Measurements from ENCODE around the gene TMEM51. TPM values are rescaled to one million over a fixed set of nuclear protein-coding genes. Genes with fewer than 3 reads are reported as not detected.

TMEM51 gene
- total RNA-seq, 1 donor = 0.72 TPM

DNA sequence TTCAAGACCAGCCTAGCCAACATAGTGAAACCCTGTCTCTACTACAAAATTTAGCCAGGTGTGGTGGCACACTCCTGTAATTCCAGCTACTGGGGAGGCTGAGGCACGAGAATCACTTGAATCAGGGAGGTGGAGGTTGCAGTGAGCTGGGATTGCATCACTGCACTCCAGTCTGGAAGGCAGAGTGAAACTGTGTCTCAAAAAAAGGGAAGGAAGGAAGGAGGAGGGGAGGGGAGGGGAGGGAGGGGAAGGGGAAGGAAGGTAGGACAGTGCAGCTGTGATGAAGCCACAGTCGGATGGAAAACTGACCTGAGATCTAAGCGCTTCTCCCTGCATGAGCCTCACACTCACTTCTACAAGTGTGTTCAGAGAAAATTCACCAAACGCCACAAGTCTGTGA is 71.4 kb downstream of the TMEM51 start:
- H3K36me3 ChIP-seq (ENCODE audit: insufficient read depth, low read length) = no peaks in the 10 kb centered on the region
- no peaks in the 10 kb centered on the region for H3K4me1 ChIP-seq (ENCODE audit: insufficient read depth, low read length)
- H3K9me3 ChIP-seq (ENCODE audit: low read depth, low read length) = no peaks in the 10 kb centered on the region
- H3K27ac ChIP-seq (ENCODE audit: low read depth, low read length) = no peak overlapping the region
- no peak overlapping the region for H3K4me2 ChIP-seq (ENCODE audit: insufficient read depth, low read length)
- no peaks in the 10 kb centered on the region for H3K79me2 ChIP-seq (ENCODE audit: insufficient read depth, low read length)
- DNase-seq (ENCODE audit: insufficient read length, low spot score, missing footprints) = no peak
- H3K4me3 ChIP-seq (ENCODE audit: insufficient read depth, low read length) = no peak overlapping the region
- H2AFZ ChIP-seq (ENCODE audit: low read length) = no peak overlapping the region
- TF ChIP-seq, protein P1, sequence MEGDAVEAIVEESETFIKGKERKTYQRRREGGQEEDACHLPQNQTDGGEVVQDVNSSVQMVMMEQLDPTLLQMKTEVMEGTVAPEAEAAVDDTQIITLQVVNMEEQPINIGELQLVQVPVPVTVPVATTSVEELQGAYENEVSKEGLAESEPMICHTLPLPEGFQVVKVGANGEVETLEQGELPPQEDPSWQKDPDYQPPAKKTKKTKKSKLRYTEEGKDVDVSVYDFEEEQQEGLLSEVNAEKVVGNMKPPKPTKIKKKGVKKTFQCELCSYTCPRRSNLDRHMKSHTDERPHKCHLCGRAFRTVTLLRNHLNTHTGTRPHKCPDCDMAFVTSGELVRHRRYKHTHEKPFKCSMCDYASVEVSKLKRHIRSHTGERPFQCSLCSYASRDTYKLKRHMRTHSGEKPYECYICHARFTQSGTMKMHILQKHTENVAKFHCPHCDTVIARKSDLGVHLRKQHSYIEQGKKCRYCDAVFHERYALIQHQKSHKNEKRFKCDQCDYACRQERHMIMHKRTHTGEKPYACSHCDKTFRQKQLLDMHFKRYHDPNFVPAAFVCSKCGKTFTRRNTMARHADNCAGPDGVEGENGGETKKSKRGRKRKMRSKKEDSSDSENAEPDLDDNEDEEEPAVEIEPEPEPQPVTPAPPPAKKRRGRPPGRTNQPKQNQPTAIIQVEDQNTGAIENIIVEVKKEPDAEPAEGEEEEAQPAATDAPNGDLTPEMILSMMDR (IDR thresholded peaks at IDR 0.05; ENCODE audit: extremely low read depth, low read depth, low read length) = no peak
- no peaks in the 10 kb centered on the region for H4K20me1 ChIP-seq (ENCODE audit: insufficient read depth, low read length)
- no peaks in the 10 kb centered on the region for H3K27me3 ChIP-seq (ENCODE audit: insufficient read depth, low read length)

DNA sequence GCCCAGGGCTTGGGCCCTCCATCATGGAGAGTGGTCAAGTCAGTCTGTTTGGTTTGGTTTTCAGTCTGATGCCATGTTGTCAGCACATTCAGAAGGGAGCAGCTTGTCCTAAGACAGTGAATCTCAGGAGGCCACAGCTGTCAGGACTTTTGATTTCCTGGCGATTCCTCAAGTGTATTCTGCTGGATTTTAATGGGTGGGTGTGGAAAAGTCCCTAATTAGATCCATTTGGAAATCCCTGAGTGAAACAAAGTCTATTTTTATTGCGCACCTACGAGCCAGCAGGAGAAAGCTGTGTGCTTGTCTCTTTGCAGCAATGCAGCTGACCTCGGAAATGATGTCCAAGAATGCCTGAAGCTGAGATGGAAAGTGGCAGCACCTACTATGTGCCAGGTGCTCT is 71.9 kb downstream of the TMEM51 start:
- Histone ChIP-seq H3K4me2 (ENCODE audit: insufficient read depth, low read length) (no peak overlapping the region), H2AFZ (ENCODE audit: low read length) (no peak overlapping the region), H3K4me1 (ENCODE audit: insufficient read depth, low read length) (no peaks in the 10 kb centered on the region), H3K79me2 (ENCODE audit: insufficient read depth, low read length) (no peaks in the 10 kb centered on the region), H3K9me3 (ENCODE audit: low read depth, low read length) (no peaks in the 10 kb centered on the region), H4K20me1 (ENCODE audit: insufficient read depth, low read length) (no peaks in the 10 kb centered on the region), H3K4me3 (ENCODE audit: insufficient read depth, low read length) (no peak overlapping the region), H3K36me3 (ENCODE audit: insufficient read depth, low read length) (no peaks in the 10 kb centered on the region), H3K27me3 (ENCODE audit: insufficient read depth, low read length) (no peaks in the 10 kb centered on the region), H3K27ac (ENCODE audit: low read depth, low read length) (no peak overlapping the region)
- TF ChIP-seq, protein P1 (IDR thresholded peaks at IDR 0.05; ENCODE audit: extremely low read depth, low read depth, low read length) = no peak
- no peak for DNase-seq (ENCODE audit: insufficient read length, low spot score, missing footprints)

DNA sequence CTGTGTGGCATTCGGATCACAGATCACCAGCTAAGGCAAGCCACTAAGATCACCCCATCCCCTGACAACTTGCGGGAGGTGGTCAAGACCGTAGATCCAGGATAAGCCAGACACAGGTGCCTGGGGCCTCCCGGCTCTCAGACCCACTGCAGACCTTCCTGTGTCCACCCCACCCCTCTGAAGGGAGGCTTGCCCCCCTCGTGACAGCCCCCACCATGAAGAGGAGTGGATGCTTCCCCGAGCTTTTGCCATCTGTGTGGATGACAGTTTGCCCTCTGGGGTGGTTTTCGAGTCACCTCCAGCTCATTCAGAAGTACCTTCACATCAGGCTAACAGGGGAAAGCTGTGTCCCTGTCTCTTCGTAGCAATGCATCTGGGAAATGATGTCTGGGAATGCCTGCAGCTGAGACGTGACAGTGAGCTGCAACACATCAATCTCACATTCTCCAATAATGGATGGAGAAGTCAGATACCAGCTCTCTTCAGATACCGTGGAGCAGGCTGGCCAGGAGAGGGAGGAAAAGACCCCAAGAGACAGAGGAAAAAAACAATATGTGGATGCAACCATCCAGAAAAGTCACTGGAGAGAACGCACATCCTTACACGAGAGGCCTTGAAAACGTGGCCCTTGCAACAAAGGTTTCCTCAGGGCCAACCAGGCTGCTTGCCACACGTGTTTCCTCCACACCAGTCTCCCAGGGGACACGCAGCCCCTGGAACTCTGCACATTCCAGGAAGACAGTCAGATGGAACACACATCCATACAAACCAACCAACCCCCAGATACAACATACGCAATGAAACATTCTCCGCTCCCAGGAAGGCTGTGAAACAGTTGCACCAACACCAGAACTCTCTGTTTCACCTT is 73.1 kb downstream of the TMEM51 start:
- no peak overlapping the region for H3K4me3 ChIP-seq (ENCODE audit: insufficient read depth, low read length)
- H2AFZ ChIP-seq (ENCODE audit: low read length) = no peak overlapping the region
- no peaks in the 10 kb centered on the region for H3K27me3 ChIP-seq (ENCODE audit: insufficient read depth, low read length)
- H3K79me2 ChIP-seq (ENCODE audit: insufficient read depth, low read length) = no peaks in the 10 kb centered on the region
- H3K9me3 ChIP-seq (ENCODE audit: low read depth, low read length) = no peaks in the 10 kb centered on the region
- no peak overlapping the region for H3K4me2 ChIP-seq (ENCODE audit: insufficient read depth, low read length)
- TF ChIP-seq, protein P1 (IDR thresholded peaks at IDR 0.05; ENCODE audit: extremely low read depth, low read depth, low read length) = no peak
- H3K36me3 ChIP-seq (ENCODE audit: insufficient read depth, low read length) = no peaks in the 10 kb centered on the region
- DNase-seq (ENCODE audit: insufficient read length, low spot score, missing footprints) = no peak
- no peak overlapping the region for H3K27ac ChIP-seq (ENCODE audit: low read depth, low read length)
- no peaks in the 10 kb centered on the region for H4K20me1 ChIP-seq (ENCODE audit: insufficient read depth, low read length)
- H3K4me1 ChIP-seq (ENCODE audit: insufficient read depth, low read length) = no peaks in the 10 kb centered on the region

DNA sequence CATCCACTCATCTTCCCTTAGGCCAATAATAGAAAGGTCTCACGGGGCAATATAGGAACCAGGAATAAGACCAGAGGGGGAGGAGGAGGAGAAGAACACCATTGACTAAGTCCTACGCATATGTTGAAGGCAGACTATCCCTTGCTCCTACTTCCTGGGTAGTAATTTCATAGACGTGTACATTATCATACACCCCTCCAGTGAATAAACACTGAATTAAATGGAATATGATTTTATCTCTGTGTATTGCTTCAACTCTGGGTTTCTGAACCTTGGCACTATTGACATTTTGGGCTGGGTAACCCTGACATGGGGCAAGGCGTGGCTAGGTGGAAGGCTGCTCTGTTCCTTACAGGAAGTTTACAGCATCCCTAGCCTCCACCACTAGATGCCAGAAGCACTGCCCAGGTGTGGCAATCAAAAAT is 76.2 kb downstream of the TMEM51 start:
- Histone ChIP-seq H3K27me3 (ENCODE audit: insufficient read depth, low read length) (no peaks in the 10 kb centered on the region), H3K4me2 (ENCODE audit: insufficient read depth, low read length) (no peak overlapping the region), H2AFZ (ENCODE audit: low read length) (no peak overlapping the region), H3K79me2 (ENCODE audit: insufficient read depth, low read length) (no peaks in the 10 kb centered on the region), H3K9me3 (ENCODE audit: low read depth, low read length) (no peaks in the 10 kb centered on the region), H3K4me3 (ENCODE audit: insufficient read depth, low read length) (no peak overlapping the region), H3K4me1 (ENCODE audit: insufficient read depth, low read length) (no peaks in the 10 kb centered on the region), H3K36me3 (ENCODE audit: insufficient read depth, low read length) (no peaks in the 10 kb centered on the region), H3K27ac (ENCODE audit: low read depth, low read length) (no peak overlapping the region), H4K20me1 (ENCODE audit: insufficient read depth, low read length) (no peaks in the 10 kb centered on the region)
- TF ChIP-seq, protein P1 (IDR thresholded peaks at IDR 0.05; ENCODE audit: extremely low read depth, low read depth, low read length) = no peak
- DNase-seq (ENCODE audit: insufficient read length, low spot score, missing footprints) = no peak
